Measurements from ENCODE around the gene FSIP1. TPM values are rescaled to one million over a fixed set of nuclear protein-coding genes. Genes with fewer than 3 reads are reported as not detected.

Gene FSIP1
- total and polyA plus RNA-seq, 2 donors from 2014 or later: 0.75 to 2.4 TPM

DNA sequence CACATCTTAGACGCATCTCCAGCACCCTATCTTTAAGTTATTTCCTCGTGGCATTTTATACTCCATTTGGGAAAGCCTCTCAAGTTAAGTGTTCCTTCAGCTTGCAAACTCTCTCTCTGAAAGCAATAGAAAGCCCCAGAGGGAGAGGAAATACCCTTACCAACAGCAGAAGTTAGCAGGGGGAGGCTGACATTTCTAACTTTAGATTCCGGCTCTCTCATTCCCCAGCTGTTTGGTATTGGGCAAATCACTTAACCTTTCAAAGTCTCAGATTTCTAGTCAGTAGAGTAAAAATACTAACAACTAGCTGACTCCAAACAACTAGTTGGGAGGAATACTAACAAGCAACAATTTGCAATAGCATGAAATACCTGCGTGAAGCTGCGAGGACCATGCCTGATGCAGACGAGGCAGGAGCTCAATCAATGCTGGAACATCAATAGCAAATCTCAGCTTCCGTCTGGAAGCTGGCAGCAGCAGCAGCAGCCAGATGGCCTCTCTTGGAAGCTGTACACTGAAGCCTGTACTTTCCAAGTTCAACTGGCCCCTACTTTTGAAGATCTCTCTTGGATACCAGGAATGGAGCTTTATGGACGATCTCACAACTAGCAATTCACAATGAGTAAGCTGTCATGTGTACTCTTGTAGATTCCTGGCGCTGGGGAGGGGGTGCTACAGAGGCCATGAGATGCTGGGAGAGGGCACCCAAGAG, 153.9 kb downstream of the FSIP1 start:
- H3K9ac ChIP-seq (ENCODE audit: low read length in 3 of 3): no peak overlapping the region
- H3K27me3 ChIP-seq (ENCODE audit: control insufficient read depth, insufficient read depth, low read length): no peaks in the 10 kb centered on the region
- TF ChIP-seq, protein P1, sequence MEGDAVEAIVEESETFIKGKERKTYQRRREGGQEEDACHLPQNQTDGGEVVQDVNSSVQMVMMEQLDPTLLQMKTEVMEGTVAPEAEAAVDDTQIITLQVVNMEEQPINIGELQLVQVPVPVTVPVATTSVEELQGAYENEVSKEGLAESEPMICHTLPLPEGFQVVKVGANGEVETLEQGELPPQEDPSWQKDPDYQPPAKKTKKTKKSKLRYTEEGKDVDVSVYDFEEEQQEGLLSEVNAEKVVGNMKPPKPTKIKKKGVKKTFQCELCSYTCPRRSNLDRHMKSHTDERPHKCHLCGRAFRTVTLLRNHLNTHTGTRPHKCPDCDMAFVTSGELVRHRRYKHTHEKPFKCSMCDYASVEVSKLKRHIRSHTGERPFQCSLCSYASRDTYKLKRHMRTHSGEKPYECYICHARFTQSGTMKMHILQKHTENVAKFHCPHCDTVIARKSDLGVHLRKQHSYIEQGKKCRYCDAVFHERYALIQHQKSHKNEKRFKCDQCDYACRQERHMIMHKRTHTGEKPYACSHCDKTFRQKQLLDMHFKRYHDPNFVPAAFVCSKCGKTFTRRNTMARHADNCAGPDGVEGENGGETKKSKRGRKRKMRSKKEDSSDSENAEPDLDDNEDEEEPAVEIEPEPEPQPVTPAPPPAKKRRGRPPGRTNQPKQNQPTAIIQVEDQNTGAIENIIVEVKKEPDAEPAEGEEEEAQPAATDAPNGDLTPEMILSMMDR (IDR thresholded peaks at IDR 0.05; ENCODE audit: borderline replicate concordance, extremely low read depth, insufficient read depth): no peak
- FAIRE-seq (no peak), DNase-seq (peak in 2 of 5 donors; percentile 11 to 22)
- H3K36me3 ChIP-seq (ENCODE audit: control insufficient read depth in 2 of 3, insufficient read depth in 3 of 3, low read length in 3 of 3): no peaks in the 10 kb centered on the region
- no peaks in the 10 kb centered on the region for H3K9me3 ChIP-seq (ENCODE audit: control insufficient read depth in 2 of 3, insufficient read depth in 1 of 3, low read length in 3 of 3)
- intact Hi-C loops (cut with DNase I): no loop called here
- H3K27ac ChIP-seq (ENCODE audit: low read depth in 2 of 2, low read length in 2 of 2): no peak overlapping the region
- H3K4me1 ChIP-seq (ENCODE audit: control insufficient read depth in 2 of 3, insufficient read depth in 2 of 3, low read depth in 1 of 3, low read length in 3 of 3): peaks cover 0 to 20% (median 15%) of the 10 kb centered on the region in 3 donors
- no peak overlapping the region for H3K4me3 ChIP-seq (ENCODE audit: low read length in 3 of 3)

DNA sequence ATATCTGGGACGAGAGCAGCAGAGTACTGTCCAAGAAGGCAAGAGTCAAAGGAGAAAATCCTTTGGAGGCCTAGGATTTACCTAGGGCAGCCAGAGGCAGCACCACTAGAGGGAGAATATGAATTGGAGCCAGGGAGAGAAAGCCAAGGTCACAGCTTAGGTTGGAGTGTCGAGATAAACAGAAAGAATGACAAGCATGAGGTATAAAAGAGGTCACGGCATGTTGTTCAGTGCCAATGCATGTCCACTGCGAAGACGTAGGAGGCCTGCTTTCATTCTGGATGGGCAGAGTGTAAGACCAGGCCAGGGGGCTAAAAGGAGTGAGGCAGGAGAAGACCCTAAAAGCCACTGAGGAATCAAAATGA, 154.5 kb downstream of the FSIP1 start:
- Histone ChIP-seq H3K9ac (ENCODE audit: low read length in 3 of 3) (no peak overlapping the region), H3K27ac (ENCODE audit: low read depth in 2 of 2, low read length in 2 of 2) (no peak overlapping the region), H3K4me3 (ENCODE audit: low read length in 3 of 3) (no peak overlapping the region), H3K4me1 (ENCODE audit: control insufficient read depth in 2 of 3, insufficient read depth in 2 of 3, low read depth in 1 of 3, low read length in 3 of 3) (peaks cover 0 to 20% (median 15%) of the 10 kb centered on the region in 3 donors), H3K36me3 (ENCODE audit: control insufficient read depth in 2 of 3, insufficient read depth in 3 of 3, low read length in 3 of 3) (no peaks in the 10 kb centered on the region), H3K27me3 (ENCODE audit: control insufficient read depth, insufficient read depth, low read length) (no peaks in the 10 kb centered on the region), H3K9me3 (ENCODE audit: control insufficient read depth in 2 of 3, insufficient read depth in 1 of 3, low read length in 3 of 3) (no peaks in the 10 kb centered on the region)
- intact Hi-C loops (cut with DNase I): no loop called here
- TF ChIP-seq, protein P1 (IDR thresholded peaks at IDR 0.05; ENCODE audit: borderline replicate concordance, extremely low read depth, insufficient read depth): peak; percentile 23
- DNase-seq (no peak), FAIRE-seq (no peak)

DNA sequence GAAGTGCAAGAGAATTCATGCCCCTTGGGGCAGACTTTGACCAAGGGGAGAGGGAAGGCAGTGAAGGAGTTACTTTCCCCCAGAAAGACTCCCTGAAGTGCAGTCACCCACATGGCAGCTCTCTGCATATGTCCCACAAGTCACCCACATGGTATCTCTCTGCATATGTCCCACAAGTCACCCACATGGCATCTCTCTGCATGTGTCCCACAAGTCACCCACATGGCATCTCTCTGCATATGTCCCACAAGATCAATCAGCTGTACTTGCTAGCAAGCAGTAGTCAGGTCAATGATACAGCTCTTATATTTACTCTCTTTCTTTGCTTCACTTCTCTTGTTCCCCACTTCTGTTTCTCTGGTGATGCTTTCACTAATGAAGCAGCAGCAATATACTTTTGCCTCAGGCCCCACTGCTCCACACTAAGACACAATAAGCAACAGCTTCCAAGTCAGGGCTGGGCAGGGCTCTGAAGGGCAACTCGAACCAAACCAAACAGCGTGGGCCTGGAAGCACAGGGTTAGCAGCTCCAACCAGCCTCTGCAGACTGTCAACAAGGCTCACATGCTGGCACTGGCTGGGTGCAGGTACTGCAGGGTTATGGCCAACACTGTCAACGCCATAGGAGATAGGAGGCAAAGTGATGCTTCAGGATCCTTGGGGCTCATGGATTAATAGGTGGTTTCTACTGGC, 155.0 kb downstream of the FSIP1 start:
- FAIRE-seq (no peak), DNase-seq (no peak)
- Histone ChIP-seq H3K36me3 (ENCODE audit: control insufficient read depth in 2 of 3, insufficient read depth in 3 of 3, low read length in 3 of 3) (no peaks in the 10 kb centered on the region), H3K4me1 (ENCODE audit: control insufficient read depth in 2 of 3, insufficient read depth in 2 of 3, low read depth in 1 of 3, low read length in 3 of 3) (peaks cover 0 to 20% (median 15%) of the 10 kb centered on the region in 3 donors), H3K9me3 (ENCODE audit: control insufficient read depth in 2 of 3, insufficient read depth in 1 of 3, low read length in 3 of 3) (no peaks in the 10 kb centered on the region), H3K4me3 (ENCODE audit: low read length in 3 of 3) (no peak overlapping the region), H3K9ac (ENCODE audit: low read length in 3 of 3) (no peak overlapping the region), H3K27me3 (ENCODE audit: control insufficient read depth, insufficient read depth, low read length) (no peaks in the 10 kb centered on the region), H3K27ac (ENCODE audit: low read depth in 2 of 2, low read length in 2 of 2) (no peak overlapping the region)
- intact Hi-C loops (cut with DNase I): no loop called here
- TF ChIP-seq, protein P1 (IDR thresholded peaks at IDR 0.05; ENCODE audit: borderline replicate concordance, extremely low read depth, insufficient read depth): no peak
